ENCODE results near the gene NOC4L.

NOC4L gene

GRCh38 chr12:132171293-132171967, 27.2 kb downstream of the NOC4L start:
- DNase-seq, result no peak

- DNase-seq, result no peak
Observed at GRCh38 chr12:132171968-132172521, 27.8 kb downstream of the NOC4L start.

GRCh38 chr12:132172619-132173018, 28.4 kb downstream of the NOC4L start:
- DNase-seq, result no peak

GRCh38 chr12:132173135-132174014, 29.1 kb downstream of the NOC4L start:
- no peak for DNase-seq

GRCh38 chr12:132174015-132174838, 30.0 kb downstream of the NOC4L start:
- DNase-seq, result no peak

GRCh38 chr12:132174839-132175490, 30.7 kb downstream of the NOC4L start:
- no peak for DNase-seq

- DNase-seq, result no peak
Observed at GRCh38 chr12:132175496-132176384, 31.5 kb downstream of the NOC4L start.

- no peak for DNase-seq
Observed at GRCh38 chr12:132176385-132176919, 32.2 kb downstream of the NOC4L start.

- DNase-seq, result no peak
Observed at GRCh38 chr12:132176920-132177551, 32.8 kb downstream of the NOC4L start.

- no peak for DNase-seq
Observed at GRCh38 chr12:132178316-132178715, 34.1 kb downstream of the NOC4L start.

GRCh38 chr12:132178801-132179401, 34.6 kb downstream of the NOC4L start:
- DNase-seq, result no peak

- DNase-seq, result no peak
Observed at GRCh38 chr12:132179431-132180362, 35.4 kb downstream of the NOC4L start.

GRCh38 chr12:132180648-132181546, 36.6 kb downstream of the NOC4L start:
- DNase-seq, result no peak

GRCh38 chr12:132181570-132182200, 37.4 kb downstream of the NOC4L start:
- DNase-seq, result no peak

- no peak for DNase-seq
Observed at GRCh38 chr12:132182206-132182710, 38.0 kb downstream of the NOC4L start.

- no peak for DNase-seq
Observed at GRCh38 chr12:132182711-132183365, 38.6 kb downstream of the NOC4L start.

- no peak for DNase-seq
Observed at GRCh38 chr12:132185705-132186104, 41.4 kb downstream of the NOC4L start.

Data from hematopoietic multipotent progenitor cell treated with erythropoietin and hydrocortisone succinate and interleukin-3 and kit ligand, for 8 days (in vitro differentiated cells).